GM18951 (cell line): Measurements from ENCODE around the gene HSD17B13.

Source experiments
- POLR2A ChIP-seq: IDR thresholded peaks from 4 replicates; pipeline ENCODE4 v1.6.1; 2011; ENCODE audit warnings: mild to moderate bottlenecking; ENCODE audit not compliant: insufficient read length, insufficient read depth; ENCODE audit errors: extremely low read depth
- in situ Hi-C: fragments of 300-500 bp; cut with MboI; formaldehyde crosslinking; loops from one replicate; pipeline ENCODE4 v1.12.0; 2022; ENCODE audit warnings: low sequenced_read_pairs, mixed read lengths, inconsistent platforms; ENCODE audit not compliant: unreplicated experiment

HSD17B13 gene

DNA sequence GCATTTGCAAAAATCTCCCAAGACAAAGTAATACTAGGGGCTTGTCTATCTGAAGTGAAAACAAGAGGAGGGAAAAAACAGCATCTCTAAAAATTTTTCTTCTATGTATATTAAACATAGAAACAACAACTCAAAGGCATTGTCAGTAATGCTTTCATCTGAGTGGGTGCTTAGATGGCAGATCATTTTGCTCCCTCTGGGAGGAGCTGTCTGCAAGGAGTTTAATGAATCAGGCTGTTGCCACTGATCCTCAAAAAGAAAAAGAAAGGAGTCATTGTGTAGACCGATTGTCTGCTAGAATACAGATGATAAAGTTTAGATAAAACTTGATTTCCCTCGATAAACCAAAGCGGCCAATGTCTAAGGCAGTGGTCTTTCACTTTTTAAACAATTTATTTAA lies 52.5 kb downstream of the HSD17B13 start:
- in situ Hi-C loops = loop anchor here (25.0 kb wide), 1 partner anchor 758 kb away; no protein-coding TSS in a partner anchor
- TF ChIP-seq POLR2A = no peak

- TF ChIP-seq POLR2A = no peak
- in situ Hi-C loops = loop anchor here (25.0 kb wide), 1 partner anchor 756 kb away; no protein-coding TSS in a partner anchor
These were observed 54.3 kb downstream of the HSD17B13 start for GRCh38 chr4:87268411-87268810.

DNA sequence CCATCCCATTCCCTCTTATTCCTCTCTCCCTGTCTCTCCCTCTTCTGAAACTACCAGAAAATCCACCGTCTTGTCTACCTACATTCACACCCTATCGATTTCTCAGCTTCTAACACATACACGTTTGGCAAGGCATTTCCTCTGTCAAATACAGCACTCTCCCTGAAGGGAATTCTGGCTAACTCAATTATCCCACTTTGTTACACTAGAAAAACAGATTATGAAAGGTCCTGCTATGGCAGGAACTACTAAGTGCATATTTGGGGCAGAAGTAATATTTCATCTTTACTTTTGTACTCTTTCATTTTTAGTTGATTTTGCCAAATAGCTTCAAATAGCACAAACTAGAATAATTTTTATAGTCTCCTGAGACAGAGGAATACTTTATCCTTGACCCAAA lies 55.7 kb downstream of the HSD17B13 start:
- TF ChIP-seq POLR2A = no peak
- in situ Hi-C loops = loop anchor here (25.0 kb wide), 1 partner anchor 755 kb away; no protein-coding TSS in a partner anchor

- no peak for TF ChIP-seq POLR2A
- in situ Hi-C loops = loop anchor here (25.0 kb wide), 1 partner anchor 751 kb away; no protein-coding TSS in a partner anchor
These were observed 59.8 kb downstream of the HSD17B13 start for GRCh38 chr4:87262886-87263285.

GRCh38 chr4:87260477-87260876 lies 62.2 kb downstream of the HSD17B13 start:
- TF ChIP-seq POLR2A = no peak
- in situ Hi-C loops = loop anchor here (25.0 kb wide), 1 partner anchor 748 kb away; no protein-coding TSS in a partner anchor

DNA sequence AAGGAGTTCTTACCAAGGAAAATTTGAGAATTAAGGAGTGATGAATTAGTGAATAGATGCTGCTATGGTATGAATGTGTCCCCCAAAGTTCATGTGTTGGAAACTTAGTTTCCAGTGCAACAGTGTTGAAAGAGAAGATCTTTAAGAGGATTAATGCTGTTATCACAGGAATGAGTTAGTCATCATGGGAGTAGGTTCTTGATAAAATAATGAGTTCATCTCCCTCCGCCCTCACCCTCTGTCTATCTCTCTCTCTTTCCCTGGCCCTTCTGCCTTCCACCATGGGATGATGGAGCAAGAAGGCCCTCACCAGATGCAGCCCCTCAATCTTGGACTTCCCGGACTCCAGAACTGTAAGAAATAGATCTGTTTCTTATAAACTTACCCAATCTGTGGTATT lies 64.0 kb downstream of the HSD17B13 start:
- in situ Hi-C loops = loop anchor here (25.0 kb wide), 1 partner anchor 746 kb away; no protein-coding TSS in a partner anchor
- no peak for TF ChIP-seq POLR2A

DNA sequence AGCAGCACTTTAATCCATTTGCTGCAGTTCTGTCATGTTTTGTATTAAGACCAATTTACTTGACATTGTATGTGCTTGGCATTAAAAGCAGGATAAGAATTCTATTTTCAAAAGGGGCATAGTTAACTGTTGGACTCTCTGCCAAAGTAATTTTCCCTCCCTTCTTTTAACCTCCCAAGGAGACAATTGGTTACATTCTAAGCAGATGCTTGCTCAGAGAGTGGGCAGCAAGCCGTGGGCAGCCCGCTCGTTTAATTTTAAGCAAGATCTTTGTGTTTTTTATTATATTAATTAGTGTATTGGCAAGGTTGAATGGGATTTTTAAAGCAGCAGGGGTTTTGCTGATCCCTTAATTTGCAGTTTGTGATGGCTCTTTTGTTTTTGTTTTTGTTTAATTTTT lies 65.2 kb downstream of the HSD17B13 start:
- in situ Hi-C loops = loop anchor here (25.0 kb wide), 1 partner anchor 745 kb away; no protein-coding TSS in a partner anchor
- TF ChIP-seq POLR2A = no peak

DNA sequence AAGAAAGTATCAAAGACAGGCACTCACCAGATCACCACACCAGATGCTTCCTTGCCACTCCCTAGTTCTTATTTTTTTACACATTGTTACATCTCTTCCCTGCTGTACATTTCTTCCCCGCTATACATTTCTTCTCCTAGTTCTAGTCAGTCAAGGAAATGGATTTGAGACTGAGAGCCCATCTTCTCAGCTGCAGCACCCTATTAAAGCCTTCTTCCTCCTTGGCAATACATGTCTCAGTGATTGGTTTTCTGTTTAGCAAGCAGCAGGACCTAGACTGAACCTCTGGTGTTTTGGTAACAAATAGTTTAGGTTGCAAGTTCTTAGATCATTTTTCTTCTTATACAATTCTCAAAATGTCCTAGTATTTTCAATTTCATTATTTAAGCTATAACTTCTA lies 66.9 kb downstream of the HSD17B13 start:
- in situ Hi-C loops = loop anchor here (25.0 kb wide), 1 partner anchor 743 kb away; no protein-coding TSS in a partner anchor
- no peak for TF ChIP-seq POLR2A
